GM12801 (cell line): Measurements from ENCODE around the gene ANKRD62.

Source experiments
- TF ChIP-seq, protein P1 (sequence below): IDR thresholded peaks from one replicate; pipeline ENCODE4 v1.5.1; 2011; ENCODE audit warnings: control low read depth; ENCODE audit not compliant: insufficient read length; ENCODE audit errors: extremely low read depth

Gene ANKRD62

DNA sequence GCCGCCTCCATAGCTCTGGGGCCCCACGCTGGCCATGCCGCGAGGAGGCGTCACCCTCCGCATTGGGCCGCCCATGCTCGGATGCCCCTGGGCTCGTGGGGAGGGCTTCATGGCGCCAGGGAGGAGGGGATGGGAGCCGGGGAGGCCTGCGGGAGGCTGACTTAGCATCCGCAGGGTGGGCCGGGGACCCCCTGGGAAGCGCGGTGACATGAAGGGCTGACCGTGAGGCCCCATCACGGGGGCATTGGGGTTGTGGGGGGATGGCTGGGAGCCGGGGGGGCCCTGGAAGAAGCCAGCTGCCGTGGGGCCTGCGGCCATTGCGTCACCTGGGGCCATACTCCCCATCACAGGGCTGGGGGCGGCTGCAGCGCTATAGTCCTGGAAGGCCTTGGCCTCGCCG, 26.0 kb upstream of the ANKRD62 start:
- TF ChIP-seq, protein P1, sequence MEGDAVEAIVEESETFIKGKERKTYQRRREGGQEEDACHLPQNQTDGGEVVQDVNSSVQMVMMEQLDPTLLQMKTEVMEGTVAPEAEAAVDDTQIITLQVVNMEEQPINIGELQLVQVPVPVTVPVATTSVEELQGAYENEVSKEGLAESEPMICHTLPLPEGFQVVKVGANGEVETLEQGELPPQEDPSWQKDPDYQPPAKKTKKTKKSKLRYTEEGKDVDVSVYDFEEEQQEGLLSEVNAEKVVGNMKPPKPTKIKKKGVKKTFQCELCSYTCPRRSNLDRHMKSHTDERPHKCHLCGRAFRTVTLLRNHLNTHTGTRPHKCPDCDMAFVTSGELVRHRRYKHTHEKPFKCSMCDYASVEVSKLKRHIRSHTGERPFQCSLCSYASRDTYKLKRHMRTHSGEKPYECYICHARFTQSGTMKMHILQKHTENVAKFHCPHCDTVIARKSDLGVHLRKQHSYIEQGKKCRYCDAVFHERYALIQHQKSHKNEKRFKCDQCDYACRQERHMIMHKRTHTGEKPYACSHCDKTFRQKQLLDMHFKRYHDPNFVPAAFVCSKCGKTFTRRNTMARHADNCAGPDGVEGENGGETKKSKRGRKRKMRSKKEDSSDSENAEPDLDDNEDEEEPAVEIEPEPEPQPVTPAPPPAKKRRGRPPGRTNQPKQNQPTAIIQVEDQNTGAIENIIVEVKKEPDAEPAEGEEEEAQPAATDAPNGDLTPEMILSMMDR, result no peak

DNA sequence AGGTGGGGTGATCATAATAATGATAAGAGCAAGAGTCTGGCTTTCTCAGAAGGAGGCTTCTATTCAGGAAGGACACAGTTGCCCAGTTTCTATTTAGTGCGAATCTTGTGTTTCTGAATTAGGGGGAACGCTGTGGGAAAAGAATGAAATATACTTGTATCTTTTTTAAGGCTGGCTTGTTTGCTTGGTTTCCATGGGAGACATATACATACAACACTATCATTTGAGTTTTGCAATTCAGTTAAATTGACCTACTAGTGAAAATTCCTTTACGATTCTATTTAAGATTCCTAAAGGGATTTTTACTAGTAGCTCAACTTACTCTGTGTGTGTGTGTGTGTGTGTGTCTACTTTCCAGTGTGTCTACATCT, 24.7 kb upstream of the ANKRD62 start:
- TF ChIP-seq, protein P1, result no peak

DNA sequence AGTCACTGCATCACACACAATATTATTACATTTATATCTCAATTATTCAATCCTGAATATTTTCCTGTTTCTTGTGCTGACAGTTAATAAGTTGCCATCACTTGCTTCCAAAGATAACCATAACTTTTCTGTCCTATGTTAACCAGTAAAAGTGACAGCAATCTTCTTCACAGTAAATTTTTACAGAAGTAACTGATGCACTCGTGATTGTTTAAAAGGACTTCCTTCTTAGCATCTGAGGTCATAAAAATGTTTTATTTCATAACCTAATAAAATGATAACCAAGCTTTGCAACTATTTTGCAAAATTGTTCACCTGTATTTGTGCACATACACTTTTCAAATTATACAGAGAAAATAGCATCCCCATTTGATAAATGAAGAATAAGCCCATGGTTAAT, 20.6 kb upstream of the ANKRD62 start:
- TF ChIP-seq, protein P1, result no peak

DNA sequence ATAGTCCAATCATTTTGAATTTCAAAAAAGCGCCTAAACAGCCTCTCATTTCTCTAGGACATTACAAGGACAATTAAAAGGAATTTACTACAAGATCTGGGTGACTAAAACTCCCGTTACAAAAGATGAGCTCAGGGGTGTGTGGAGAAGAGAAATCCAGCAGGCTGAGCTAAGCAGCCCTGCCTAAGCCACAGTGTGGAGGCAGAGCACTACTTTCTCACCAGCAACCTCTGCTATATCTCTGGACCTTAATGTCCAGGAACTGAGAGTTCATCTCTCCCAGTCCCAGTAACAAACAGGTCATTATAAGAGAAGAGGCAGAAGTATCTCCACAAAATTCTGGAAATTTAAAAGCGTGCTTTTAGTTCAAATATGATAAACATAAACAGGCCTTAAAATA, 18.9 kb upstream of the ANKRD62 start:
- TF ChIP-seq, protein P1, result no peak

DNA sequence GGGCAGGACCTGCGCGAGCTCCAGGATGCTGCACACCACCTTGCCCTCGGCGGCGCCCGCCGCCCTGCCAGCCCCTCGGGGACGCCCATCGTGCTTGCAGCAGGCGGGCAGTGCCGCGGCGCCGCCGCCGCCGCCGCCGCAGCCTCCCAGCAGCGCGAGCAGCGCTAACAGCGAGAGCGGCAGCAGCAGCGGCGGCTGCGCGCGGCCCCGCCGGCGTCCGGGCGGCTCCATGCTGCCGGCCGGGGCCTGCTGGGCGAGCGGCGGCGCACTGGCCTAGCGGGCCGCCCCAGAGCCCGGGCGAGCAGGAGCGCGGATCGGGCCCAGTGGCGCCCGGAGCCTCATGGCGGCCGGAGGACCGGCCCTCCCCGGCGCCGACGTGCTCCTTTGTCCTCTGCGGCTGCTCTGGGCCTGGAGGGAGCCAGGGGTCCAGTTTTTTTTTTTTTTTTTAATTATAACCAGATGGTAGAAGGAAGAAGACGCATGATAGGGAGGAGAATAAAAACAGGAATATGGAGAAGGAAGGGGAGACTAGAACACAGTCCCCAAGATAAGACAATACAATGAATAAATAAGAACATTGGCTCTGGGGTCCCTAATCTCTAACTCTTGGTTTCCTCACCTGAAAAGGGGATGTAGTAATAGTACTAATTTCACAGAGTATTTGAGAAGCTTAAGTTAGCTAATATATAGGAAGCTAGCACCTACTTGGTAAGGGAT, 17.1 kb upstream of the ANKRD62 start:
- TF ChIP-seq, protein P1, result no peak

DNA sequence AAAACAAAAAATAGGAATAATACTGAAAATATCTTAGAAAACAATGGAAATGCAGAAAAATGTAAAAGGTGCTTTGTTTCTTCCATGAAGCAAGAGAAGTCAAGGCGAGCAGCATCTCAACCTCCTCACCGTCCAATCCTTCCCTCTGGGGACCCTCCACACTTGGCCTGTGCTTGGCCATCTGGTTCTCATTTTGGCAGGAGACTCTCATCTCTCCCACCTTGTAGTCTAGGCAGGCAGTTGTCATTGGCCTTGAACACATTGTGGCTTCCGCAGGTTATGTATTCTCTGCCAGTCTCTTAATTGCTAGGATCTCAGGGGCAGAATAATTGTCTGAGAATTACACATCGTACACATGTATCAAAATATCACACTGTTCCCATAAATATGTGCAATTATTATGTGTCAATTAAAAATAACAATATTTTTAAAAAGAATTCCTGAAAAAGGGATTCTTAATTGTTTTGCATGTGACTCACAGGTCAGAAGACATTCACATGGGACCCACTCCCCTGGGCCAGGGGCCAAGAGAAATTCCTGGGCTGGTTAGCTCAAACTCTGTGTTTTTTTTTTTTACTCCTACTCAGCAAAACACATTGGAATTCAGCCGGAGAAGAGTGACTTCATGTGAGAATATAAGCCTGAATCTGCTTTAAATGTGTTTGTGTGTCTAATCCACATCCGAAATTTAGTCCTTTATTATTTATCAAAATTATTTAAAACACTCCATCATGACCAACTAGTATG, 14.0 kb upstream of the ANKRD62 start:
- TF ChIP-seq, protein P1, result no peak

DNA sequence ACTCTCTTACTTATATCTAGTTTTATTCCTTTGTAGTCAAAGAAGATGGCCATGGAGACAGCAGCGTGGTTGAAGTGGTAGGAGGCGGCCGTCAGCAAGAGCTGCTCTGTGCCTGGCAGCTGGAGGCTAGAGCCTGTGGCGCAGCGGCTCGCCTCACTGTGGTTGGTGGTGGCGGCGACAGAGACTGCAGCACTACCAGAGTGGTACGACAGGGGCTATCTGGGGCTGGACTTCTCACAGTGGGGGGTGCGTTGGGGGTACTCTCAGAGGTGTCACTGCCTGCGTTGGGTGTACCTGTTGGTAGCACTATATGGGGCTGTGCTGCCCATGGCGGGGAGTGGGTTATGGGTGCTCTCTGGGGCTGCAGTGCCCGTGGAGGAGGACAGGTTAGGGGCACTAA, 8.5 kb upstream of the ANKRD62 start:
- TF ChIP-seq, protein P1, result no peak
